Left ventricle myocardium inferior (tissue), 1 donor: ENCODE data around the gene ARHGEF7. TPM values are rescaled to one million over a fixed set of nuclear protein-coding genes. Genes with fewer than 3 reads are reported as not detected.

Source experiments
- DNase-seq: peaks from one replicate; pipeline ENCODE4 v3.0.0-alpha.2; 2020
- H3K27ac ChIP-seq: fragments of 200-600 bp; replicated peaks from 2 replicates; pipeline ENCODE4 v1.8.0; 2021
- H3K27me3 ChIP-seq: fragments of 200-600 bp; 2 replicates; pipeline ENCODE4 v1.8.0; 2021; ENCODE audit warnings: low read depth
- H3K36me3 ChIP-seq: fragments of 200-600 bp; 2 replicates; pipeline ENCODE4 v1.8.0; 2021
- H3K4me1 ChIP-seq: fragments of 200-600 bp; 2 replicates; pipeline ENCODE4 v1.8.0; 2021
- H3K4me3 ChIP-seq: fragments of 200-600 bp; 2 replicates; pipeline ENCODE4 v1.8.0; 2021; ENCODE audit warnings: mild to moderate bottlenecking, moderate library complexity
- H3K9me3 ChIP-seq: fragments of 200-600 bp; replicated peaks from 2 replicates; pipeline ENCODE4 v1.8.0; 2021
- intact Hi-C: fragments of 100-400 bp; cut with micrococcal nuclease; formaldehyde crosslinking; loops from one replicate; pipeline ENCODE4 v1.11.0; 2022
- total RNA-seq: library from RNA; stranded (reverse); fragmentation: NEBNext Ultra II Directional; extraction: Animal tissue kit (Norgen Biotek cat#: 25700); gene quantifications from one replicate; pipeline ENCODE4 v1.2.1, GENCODE V29; 2021
- TF ChIP-seq, protein P1 (sequence below): fragments of 200-600 bp; IDR thresholded peaks from 2 replicates; pipeline ENCODE4 v1.8.0; 2021; ENCODE audit warnings: antibody characterized with exemption, mild to moderate bottlenecking, borderline replicate concordance
- donor health status: DM: no; HTN: yes; CAD: no; lungs with severe emphysema.

ARHGEF7 gene
- total RNA-seq, 1 donor from 2014 or later = 35.9 TPM

- H3K27ac ChIP-seq = peak overlapping the region; percentile 44
- DNase-seq = no peak
- H3K4me3 ChIP-seq = peak overlapping the region; percentile 8
- peaks cover 4% of the 10 kb centered on the region for H3K36me3 ChIP-seq
- intact Hi-C loops = loop anchor here (10.0 kb wide), 1 partner anchor 153 kb away; no protein-coding TSS in a partner anchor
- peaks cover 93% of the 10 kb centered on the region for H3K4me1 ChIP-seq
- no peaks in the 10 kb centered on the region for H3K27me3 ChIP-seq
- H3K9me3 ChIP-seq = no peaks in the 10 kb centered on the region
- TF ChIP-seq, protein P1, sequence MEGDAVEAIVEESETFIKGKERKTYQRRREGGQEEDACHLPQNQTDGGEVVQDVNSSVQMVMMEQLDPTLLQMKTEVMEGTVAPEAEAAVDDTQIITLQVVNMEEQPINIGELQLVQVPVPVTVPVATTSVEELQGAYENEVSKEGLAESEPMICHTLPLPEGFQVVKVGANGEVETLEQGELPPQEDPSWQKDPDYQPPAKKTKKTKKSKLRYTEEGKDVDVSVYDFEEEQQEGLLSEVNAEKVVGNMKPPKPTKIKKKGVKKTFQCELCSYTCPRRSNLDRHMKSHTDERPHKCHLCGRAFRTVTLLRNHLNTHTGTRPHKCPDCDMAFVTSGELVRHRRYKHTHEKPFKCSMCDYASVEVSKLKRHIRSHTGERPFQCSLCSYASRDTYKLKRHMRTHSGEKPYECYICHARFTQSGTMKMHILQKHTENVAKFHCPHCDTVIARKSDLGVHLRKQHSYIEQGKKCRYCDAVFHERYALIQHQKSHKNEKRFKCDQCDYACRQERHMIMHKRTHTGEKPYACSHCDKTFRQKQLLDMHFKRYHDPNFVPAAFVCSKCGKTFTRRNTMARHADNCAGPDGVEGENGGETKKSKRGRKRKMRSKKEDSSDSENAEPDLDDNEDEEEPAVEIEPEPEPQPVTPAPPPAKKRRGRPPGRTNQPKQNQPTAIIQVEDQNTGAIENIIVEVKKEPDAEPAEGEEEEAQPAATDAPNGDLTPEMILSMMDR = no peak
Measured at GRCh38 chr13:111217641-111218040, 102.5 kb downstream of the ARHGEF7 start.

GRCh38 chr13:111219280-111219679 is 104.2 kb downstream of the ARHGEF7 start:
- Histone ChIP-seq H3K27ac (peak overlapping the region; percentile 44), H3K4me1 (peaks cover 93% of the 10 kb centered on the region), H3K27me3 (no peaks in the 10 kb centered on the region), H3K36me3 (peaks cover 4% of the 10 kb centered on the region), H3K4me3 (no peak overlapping the region), H3K9me3 (no peaks in the 10 kb centered on the region)
- peak; percentile 41 for DNase-seq
- intact Hi-C loops = loop anchor here (10.0 kb wide), 1 partner anchor 154 kb away; no protein-coding TSS in a partner anchor
- TF ChIP-seq, protein P1 = no peak

- no peak overlapping the region for H3K4me3 ChIP-seq
- H3K4me1 ChIP-seq = peaks cover 91% of the 10 kb centered on the region
- TF ChIP-seq, protein P1 = no peak
- DNase-seq = no peak
- no peaks in the 10 kb centered on the region for H3K27me3 ChIP-seq
- H3K9me3 ChIP-seq = no peaks in the 10 kb centered on the region
- peak overlapping the region; percentile 44 for H3K27ac ChIP-seq
- peaks cover 4% of the 10 kb centered on the region for H3K36me3 ChIP-seq
- intact Hi-C loops = loop anchor here (10.0 kb wide), 1 partner anchor 155 kb away; no protein-coding TSS in a partner anchor
Measured at GRCh38 chr13:111219950-111220349, 104.8 kb downstream of the ARHGEF7 start.

GRCh38 chr13:111225166-111225565 is 110.1 kb downstream of the ARHGEF7 start:
- peak overlapping the region; percentile 23 for H3K27ac ChIP-seq
- peaks cover 29% of the 10 kb centered on the region for H3K36me3 ChIP-seq
- DNase-seq = no peak
- no peaks in the 10 kb centered on the region for H3K9me3 ChIP-seq
- intact Hi-C loops = no loop called here
- TF ChIP-seq, protein P1 = no peak
- H3K27me3 ChIP-seq = no peaks in the 10 kb centered on the region
- no peak overlapping the region for H3K4me3 ChIP-seq
- peaks cover 90% of the 10 kb centered on the region for H3K4me1 ChIP-seq

DNA sequence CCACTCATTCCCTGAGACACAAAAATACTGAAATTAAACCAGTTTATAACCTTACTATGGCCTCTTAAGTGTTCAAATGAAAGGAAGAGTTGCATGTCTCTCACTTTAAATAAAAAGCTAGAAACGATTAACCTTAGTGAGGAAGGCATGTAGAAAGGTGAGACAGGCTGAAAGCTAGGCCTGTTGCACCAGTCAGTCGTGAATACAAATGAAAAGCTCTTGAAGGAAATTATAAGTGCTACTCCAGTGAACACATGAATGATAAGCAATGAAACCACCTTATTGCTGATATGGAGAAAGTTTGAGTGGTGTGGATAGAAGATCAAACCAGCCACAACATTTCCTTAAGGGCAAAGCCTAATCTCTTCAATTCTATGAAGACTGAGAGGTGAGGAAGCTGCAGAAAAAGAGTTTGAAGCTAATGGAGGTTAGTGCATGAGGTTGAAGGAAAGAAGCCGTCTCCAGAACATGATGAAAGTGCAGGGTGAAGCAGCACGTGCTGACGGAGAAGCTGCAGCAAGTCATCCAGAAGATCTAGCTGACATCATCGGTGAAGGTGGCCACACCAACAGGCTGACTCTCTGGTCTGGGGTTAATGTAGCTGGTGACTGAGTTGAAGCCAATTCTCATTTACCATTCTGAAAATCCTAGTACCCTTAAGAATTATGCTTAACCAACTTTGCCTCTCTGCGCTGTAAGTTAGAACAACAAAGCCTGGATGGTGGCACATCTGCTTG is 110.9 kb downstream of the ARHGEF7 start:
- TF ChIP-seq, protein P1 = no peak
- Histone ChIP-seq H3K9me3 (no peaks in the 10 kb centered on the region), H3K4me1 (peaks cover 92% of the 10 kb centered on the region), H3K27ac (no peak overlapping the region), H3K36me3 (peaks cover 25% of the 10 kb centered on the region), H3K4me3 (no peak overlapping the region), H3K27me3 (no peaks in the 10 kb centered on the region)
- DNase-seq = no peak
- intact Hi-C loops = no loop called here
